ENCODE measurements around the gene TSHR. TPM values are rescaled to one million over a fixed set of nuclear protein-coding genes. Genes with fewer than 3 reads are reported as not detected.

Gene TSHR
- total RNA-seq, 1 experiment from 2014 or later = not detected

GRCh38 chr14:81095539-81095938 is 140.1 kb downstream of the TSHR start:
- 0 out of 2 replicates have a peak, but pooled peaks cover 4% of the 10 kb centered on the region for H3K9me2 ChIP-seq (replicated peaks; ENCODE audit: insufficient read depth, low read length)

GRCh38 chr14:81096656-81097055 is 141.2 kb downstream of the TSHR start:
- Histone ChIP-seq H3K79me2 (ENCODE audit: low read length) (no peaks in the 10 kb centered on the region), H3K4me3 (ENCODE audit: low read length) (no peak overlapping the region), H3K4me2 (ENCODE audit: low read depth, low read length, poor library complexity, severe bottlenecking) (no peak overlapping the region), H3K27me3 (ENCODE audit: low read length) (no peaks in the 10 kb centered on the region), H3K9me3 (ENCODE audit: low read length) (no peaks in the 10 kb centered on the region), H3K4me1 (ENCODE audit: low read length) (no peaks in the 10 kb centered on the region), H3K9me2 (replicated peaks; ENCODE audit: insufficient read depth, low read length) (no peaks in the 10 kb centered on the region), H3K9ac (ENCODE audit: low read length) (no peak overlapping the region), H3K27ac (ENCODE audit: low read length) (no peak overlapping the region), H3K36me3 (ENCODE audit: insufficient read depth, low read length) (no peaks in the 10 kb centered on the region), H2AFZ (ENCODE audit: low read length) (no peak overlapping the region), H4K20me1 (ENCODE audit: insufficient read depth, low read depth, low read length) (no peaks in the 10 kb centered on the region)
- no peak for DNase-seq

More at GRCh38 chr14:81095539-81095938, 140.1 kb downstream of the TSHR start:
- Histone ChIP-seq H3K9me3 (ENCODE audit: low read length) (no peaks in the 10 kb centered on the region), H2AFZ (ENCODE audit: low read length) (no peak overlapping the region), H3K79me2 (ENCODE audit: low read length) (no peaks in the 10 kb centered on the region), H3K4me1 (ENCODE audit: low read length) (no peaks in the 10 kb centered on the region), H3K27me3 (ENCODE audit: low read length) (no peaks in the 10 kb centered on the region), H3K27ac (ENCODE audit: low read length) (no peak overlapping the region), H3K9ac (ENCODE audit: low read length) (no peak overlapping the region), H3K4me3 (ENCODE audit: low read length) (no peak overlapping the region), H3K36me3 (ENCODE audit: insufficient read depth, low read length) (no peaks in the 10 kb centered on the region), H3K4me2 (ENCODE audit: low read depth, low read length, poor library complexity, severe bottlenecking) (no peak overlapping the region), H4K20me1 (ENCODE audit: insufficient read depth, low read depth, low read length) (no peaks in the 10 kb centered on the region)
- DNase-seq = no peak

- DNase-seq = no peak
- Histone ChIP-seq H3K27me3 (ENCODE audit: low read length) (no peaks in the 10 kb centered on the region), H3K4me3 (ENCODE audit: low read length) (no peak overlapping the region), H3K9me3 (ENCODE audit: low read length) (no peaks in the 10 kb centered on the region), H2AFZ (ENCODE audit: low read length) (no peak overlapping the region), H4K20me1 (ENCODE audit: insufficient read depth, low read depth, low read length) (no peaks in the 10 kb centered on the region), H3K36me3 (ENCODE audit: insufficient read depth, low read length) (no peaks in the 10 kb centered on the region), H3K9me2 (replicated peaks; ENCODE audit: insufficient read depth, low read length) (no peaks in the 10 kb centered on the region), H3K9ac (ENCODE audit: low read length) (no peak overlapping the region), H3K79me2 (ENCODE audit: low read length) (no peaks in the 10 kb centered on the region), H3K4me1 (ENCODE audit: low read length) (no peaks in the 10 kb centered on the region; the same call in 1 of the 2 replicates), H3K27ac (ENCODE audit: low read length) (no peak overlapping the region), H3K4me2 (ENCODE audit: low read depth, low read length, poor library complexity, severe bottlenecking) (no peak overlapping the region)
Measured at GRCh38 chr14:81102217-81102616, 146.8 kb downstream of the TSHR start.

GRCh38 chr14:81103443-81103842 is 148.0 kb downstream of the TSHR start:
- Histone ChIP-seq H3K36me3 (ENCODE audit: insufficient read depth, low read length) (no peaks in the 10 kb centered on the region), H3K79me2 (ENCODE audit: low read length) (no peaks in the 10 kb centered on the region), H3K9me2 (replicated peaks; ENCODE audit: insufficient read depth, low read length) (no peaks in the 10 kb centered on the region), H3K4me2 (ENCODE audit: low read depth, low read length, poor library complexity, severe bottlenecking) (no peak overlapping the region), H4K20me1 (ENCODE audit: insufficient read depth, low read depth, low read length) (no peaks in the 10 kb centered on the region), H2AFZ (ENCODE audit: low read length) (no peak overlapping the region), H3K27me3 (ENCODE audit: low read length) (no peaks in the 10 kb centered on the region), H3K9me3 (ENCODE audit: low read length) (no peaks in the 10 kb centered on the region), H3K4me1 (ENCODE audit: low read length) (no peaks in the 10 kb centered on the region; the same call in 1 of the 2 replicates), H3K9ac (ENCODE audit: low read length) (no peak overlapping the region), H3K4me3 (ENCODE audit: low read length) (no peak overlapping the region), H3K27ac (ENCODE audit: low read length) (no peak overlapping the region)
- no peak for DNase-seq

- Histone ChIP-seq H3K27me3 (ENCODE audit: low read length) (no peaks in the 10 kb centered on the region), H4K20me1 (ENCODE audit: insufficient read depth, low read depth, low read length) (no peaks in the 10 kb centered on the region), H3K4me2 (ENCODE audit: low read depth, low read length, poor library complexity, severe bottlenecking) (no peak overlapping the region), H3K4me3 (ENCODE audit: low read length) (no peak overlapping the region), H3K9ac (ENCODE audit: low read length) (no peak overlapping the region), H3K4me1 (ENCODE audit: low read length) (no peaks in the 10 kb centered on the region; the same call in 1 of the 2 replicates), H3K79me2 (ENCODE audit: low read length) (no peaks in the 10 kb centered on the region), H3K36me3 (ENCODE audit: insufficient read depth, low read length) (no peaks in the 10 kb centered on the region), H3K9me3 (ENCODE audit: low read length) (no peaks in the 10 kb centered on the region), H3K9me2 (replicated peaks; ENCODE audit: insufficient read depth, low read length) (no peaks in the 10 kb centered on the region), H3K27ac (ENCODE audit: low read length) (no peak overlapping the region), H2AFZ (ENCODE audit: low read length) (no peak overlapping the region)
- DNase-seq = no peak
Measured at GRCh38 chr14:81105378-81105777, 150.0 kb downstream of the TSHR start.

GRCh38 chr14:81105961-81106360 is 150.5 kb downstream of the TSHR start:
- no peak overlapping the region for H3K9ac ChIP-seq (ENCODE audit: low read length)
- H3K4me1 ChIP-seq (ENCODE audit: low read length) = no peaks in the 10 kb centered on the region; the same call in 1 of the 2 replicates
- no peaks in the 10 kb centered on the region for H3K36me3 ChIP-seq (ENCODE audit: insufficient read depth, low read length)
- no peaks in the 10 kb centered on the region for H3K9me3 ChIP-seq (ENCODE audit: low read length)
- H3K9me2 ChIP-seq (replicated peaks; ENCODE audit: insufficient read depth, low read length) = no peaks in the 10 kb centered on the region
- no peak overlapping the region for H3K4me2 ChIP-seq (ENCODE audit: low read depth, low read length, poor library complexity, severe bottlenecking)
- DNase-seq = no peak
- H3K4me3 ChIP-seq (ENCODE audit: low read length) = no peak overlapping the region
- H4K20me1 ChIP-seq (ENCODE audit: insufficient read depth, low read depth, low read length) = no peaks in the 10 kb centered on the region
- no peaks in the 10 kb centered on the region for H3K79me2 ChIP-seq (ENCODE audit: low read length)
- no peak overlapping the region for H2AFZ ChIP-seq (ENCODE audit: low read length)
- no peaks in the 10 kb centered on the region for H3K27me3 ChIP-seq (ENCODE audit: low read length)
- no peak overlapping the region for H3K27ac ChIP-seq (ENCODE audit: low read length)

GRCh38 chr14:81110186-81110585 is 154.8 kb downstream of the TSHR start:
- no peaks in the 10 kb centered on the region for H3K9me3 ChIP-seq (ENCODE audit: low read length)
- no peaks in the 10 kb centered on the region for H3K27me3 ChIP-seq (ENCODE audit: low read length)
- H3K27ac ChIP-seq (ENCODE audit: low read length) = no peak overlapping the region
- no peak overlapping the region for H2AFZ ChIP-seq (ENCODE audit: low read length)
- no peak overlapping the region for H3K4me3 ChIP-seq (ENCODE audit: low read length)
- H4K20me1 ChIP-seq (ENCODE audit: insufficient read depth, low read depth, low read length) = no peaks in the 10 kb centered on the region
- no peak for DNase-seq
- no peaks in the 10 kb centered on the region for H3K36me3 ChIP-seq (ENCODE audit: insufficient read depth, low read length)
- no peak overlapping the region for H3K4me2 ChIP-seq (ENCODE audit: low read depth, low read length, poor library complexity, severe bottlenecking)
- peaks cover 12% of the 10 kb centered on the region for H3K4me1 ChIP-seq (ENCODE audit: low read length)
- no peak overlapping the region for H3K9ac ChIP-seq (ENCODE audit: low read length)
- H3K79me2 ChIP-seq (ENCODE audit: low read length) = no peaks in the 10 kb centered on the region
- no peaks in the 10 kb centered on the region for H3K9me2 ChIP-seq (replicated peaks; ENCODE audit: insufficient read depth, low read length)

- no peak overlapping the region for H3K27ac ChIP-seq (ENCODE audit: low read length)
- no peaks in the 10 kb centered on the region for H3K79me2 ChIP-seq (ENCODE audit: low read length)
- H2AFZ ChIP-seq (ENCODE audit: low read length) = no peak overlapping the region
- H3K9me2 ChIP-seq (replicated peaks; ENCODE audit: insufficient read depth, low read length) = no peaks in the 10 kb centered on the region
- no peak overlapping the region for H3K9ac ChIP-seq (ENCODE audit: low read length)
- no peak overlapping the region for H3K4me3 ChIP-seq (ENCODE audit: low read length)
- no peaks in the 10 kb centered on the region for H4K20me1 ChIP-seq (ENCODE audit: insufficient read depth, low read depth, low read length)
- no peak overlapping the region for H3K4me2 ChIP-seq (ENCODE audit: low read depth, low read length, poor library complexity, severe bottlenecking)
- DNase-seq = no peak
- no peaks in the 10 kb centered on the region for H3K27me3 ChIP-seq (ENCODE audit: low read length)
- H3K36me3 ChIP-seq (ENCODE audit: insufficient read depth, low read length) = no peaks in the 10 kb centered on the region
- no peaks in the 10 kb centered on the region for H3K9me3 ChIP-seq (ENCODE audit: low read length)
- peaks cover 12% of the 10 kb centered on the region for H3K4me1 ChIP-seq (ENCODE audit: low read length)
Measured at GRCh38 chr14:81113176-81113575, 157.8 kb downstream of the TSHR start.
